NCI-H1694 treated with DMSO at 0.1 percent for 48 hours (cell line): Measurements from ENCODE around the gene OR2A14.
"Not testable (repeated sequence)": the region's sequence is repeated elsewhere in the genome, so short reads cannot be mapped to it uniquely, and the experiment has no call there.

Experiments used
- DNase-seq: peaks from one replicate; lab custom pipeline; 2025; lab: John Stamatoyannopoulos, UW

Gene OR2A14

DNA sequence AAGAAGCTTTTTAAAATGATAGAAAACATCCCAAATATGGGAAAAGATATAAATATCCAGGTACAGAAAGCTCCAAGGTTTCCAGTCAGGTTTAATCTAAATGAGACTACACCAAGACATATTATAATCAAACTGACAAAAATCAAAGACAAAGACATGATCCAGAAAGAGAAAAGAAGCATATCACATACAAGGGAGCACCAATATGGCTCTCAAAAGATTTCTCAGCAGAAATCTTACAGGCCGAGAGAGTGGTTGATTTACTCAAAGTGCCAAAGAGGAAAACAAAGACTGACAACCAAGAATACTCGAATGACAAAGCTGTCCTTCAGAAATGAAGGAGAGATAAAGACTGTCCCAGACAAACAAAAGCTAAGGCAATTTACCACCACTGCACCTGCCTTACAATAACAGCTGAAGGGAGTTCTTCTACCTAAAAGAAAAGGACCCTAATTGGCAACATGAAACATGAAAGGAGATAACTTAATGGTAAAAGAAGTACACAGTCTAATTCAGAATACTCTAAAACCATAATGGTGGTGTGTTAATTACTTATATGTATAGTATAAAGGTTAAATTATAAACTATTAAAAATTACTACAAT is 25.4 kb downstream of the OR2A14 start:
- no peak for DNase-seq

DNA sequence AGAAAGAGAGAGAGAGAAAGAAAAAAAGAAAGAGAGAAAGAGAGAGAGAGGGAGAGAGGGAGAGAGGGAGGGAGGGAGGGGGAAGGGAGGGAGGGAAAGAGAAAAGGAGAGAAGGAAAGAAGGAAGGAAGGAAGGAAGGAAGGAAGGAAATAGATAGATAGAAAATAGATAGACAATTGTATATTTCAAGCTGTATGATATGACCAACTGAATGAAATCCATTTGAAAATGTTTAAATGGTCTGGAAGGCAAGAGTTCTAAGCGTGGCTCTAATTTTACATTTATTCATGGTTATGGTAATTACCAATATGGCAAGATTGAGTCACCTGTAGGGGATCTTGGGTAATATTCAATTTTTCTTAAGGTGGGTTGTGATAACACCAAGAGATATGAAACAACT is 35.9 kb downstream of the OR2A14 start:
- no peak for DNase-seq

DNA sequence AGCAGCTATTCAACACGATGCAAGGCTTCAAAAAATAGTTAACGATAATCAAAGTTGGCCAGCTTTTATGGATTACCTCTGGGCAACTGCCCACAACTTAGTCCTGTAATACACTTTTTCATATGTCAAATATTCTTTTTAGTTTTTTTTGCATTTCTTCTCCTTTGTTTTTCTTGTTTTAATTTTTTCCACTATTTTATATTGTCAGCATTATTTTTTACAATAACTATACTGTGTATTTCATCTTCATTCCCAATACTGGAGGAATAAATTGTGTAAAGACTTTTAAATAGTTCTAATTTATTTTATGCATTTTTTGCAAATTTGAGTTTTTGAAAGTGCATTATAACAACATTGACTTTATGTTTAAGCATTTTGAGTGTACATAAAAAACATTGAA is 41.8 kb downstream of the OR2A14 start:
- DNase-seq = no peak

DNA sequence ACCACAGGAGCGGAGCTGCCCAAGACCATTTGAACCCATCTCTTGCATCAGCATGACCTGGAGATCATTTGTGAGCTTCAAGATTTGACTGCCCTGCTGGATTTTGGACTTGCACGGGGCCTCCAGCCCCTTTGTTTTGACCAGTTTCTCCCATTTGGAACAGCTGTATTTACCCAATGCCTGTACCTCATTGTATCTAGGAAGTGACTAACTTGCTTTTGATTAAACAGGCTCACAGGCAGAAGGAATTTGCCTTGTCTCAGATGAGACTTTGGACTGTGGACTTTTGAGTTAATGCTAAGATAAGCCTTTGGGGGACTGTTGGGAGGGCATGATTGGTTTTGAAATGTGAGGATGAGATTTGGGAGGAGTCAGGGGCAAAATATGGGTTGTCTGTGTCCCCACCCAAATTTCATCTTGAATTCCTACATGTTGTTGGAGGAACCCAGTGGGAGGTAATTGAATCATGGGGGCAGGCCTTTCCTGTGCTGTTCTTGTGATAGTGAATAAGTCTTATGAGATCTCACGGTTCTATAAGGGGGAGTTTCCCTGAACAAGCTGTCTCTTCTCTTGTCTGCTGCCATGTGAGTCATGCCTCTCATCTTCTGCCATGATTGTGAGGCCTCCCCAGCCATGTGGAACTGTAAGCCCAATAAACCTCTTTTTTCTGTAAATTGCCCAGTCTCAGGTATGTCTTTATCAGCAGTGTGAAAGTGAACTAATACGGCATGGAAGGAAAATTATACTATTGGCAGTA is 48.8 kb downstream of the OR2A14 start:
- DNase-seq = not testable (repeated sequence)

DNA sequence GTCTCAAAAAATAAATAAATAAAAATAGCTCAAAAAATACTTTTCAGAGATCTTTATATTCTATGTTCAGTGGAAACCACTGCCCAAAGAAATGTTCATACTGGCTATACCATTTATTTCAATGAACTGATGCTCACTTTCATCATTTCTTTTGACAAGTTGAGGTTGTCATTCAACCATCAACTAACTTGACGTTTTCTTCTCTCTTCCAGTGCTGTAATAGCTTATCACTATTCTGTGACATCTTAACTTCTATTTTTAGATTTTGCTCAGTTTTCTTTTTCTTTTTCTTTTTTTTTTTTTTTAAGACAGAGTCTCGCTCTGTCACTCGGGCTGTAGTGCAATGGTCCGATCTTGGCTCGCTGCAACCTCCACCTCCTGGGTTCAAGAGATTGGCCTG is 51.6 kb downstream of the OR2A14 start:
- no peak for DNase-seq

DNA sequence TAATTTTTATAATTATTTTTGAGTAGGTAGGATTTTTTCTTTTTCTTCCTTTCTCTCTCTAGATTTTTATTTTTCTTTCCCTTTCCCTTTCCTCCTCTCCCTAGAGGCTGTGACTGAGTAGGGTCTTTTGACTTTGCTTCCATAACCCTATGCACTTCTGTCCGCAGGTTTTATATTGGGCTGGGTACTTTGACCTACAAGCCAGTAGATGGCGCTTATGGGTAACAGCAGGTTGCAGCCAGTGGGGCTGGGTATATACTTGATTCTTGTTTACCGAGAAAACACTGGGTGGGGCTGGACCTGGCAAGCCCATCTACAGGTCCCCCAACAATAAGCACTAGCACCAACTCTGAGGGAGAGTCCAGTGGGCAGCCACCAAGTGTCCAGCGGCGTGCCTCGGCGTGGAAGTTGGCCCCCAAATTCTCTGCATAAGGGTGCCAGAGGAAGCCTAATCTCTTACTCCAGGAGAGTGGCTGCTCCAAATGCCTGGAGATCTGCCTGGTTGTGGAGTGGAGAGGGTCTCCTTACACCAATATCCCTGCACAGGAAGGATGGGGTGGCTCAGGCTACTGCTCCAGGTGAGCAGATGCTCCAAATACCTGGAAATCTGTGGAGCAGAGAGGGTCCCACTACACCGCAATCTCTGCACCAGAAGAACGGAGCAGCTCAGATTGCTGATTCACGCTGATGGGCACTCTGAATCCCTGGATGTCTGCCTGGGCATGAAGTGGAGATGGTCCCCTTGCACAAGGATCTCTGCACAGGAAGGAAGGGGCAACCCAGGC is 55.6 kb downstream of the OR2A14 start:
- peak; percentile 4 for DNase-seq

DNA sequence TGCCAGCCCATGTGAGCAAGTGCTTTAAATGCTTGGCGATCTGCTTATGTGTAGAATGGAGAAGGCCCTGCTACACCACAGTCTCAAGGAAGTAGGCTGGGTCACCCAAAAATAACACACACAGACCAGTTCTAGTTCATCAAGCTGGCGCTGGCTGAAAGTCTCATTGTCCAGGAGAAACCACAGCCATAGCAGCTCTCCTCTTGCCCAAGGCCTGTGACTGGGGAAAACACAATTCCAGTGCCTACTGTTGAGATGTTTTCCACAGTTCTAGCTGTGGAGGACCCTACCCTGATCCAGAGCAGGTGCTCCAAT is 56.1 kb downstream of the OR2A14 start:
- DNase-seq = not testable (repeated sequence)
